Measurements from ENCODE around the gene MAP3K15.

The MAP3K15 gene

GRCh38 chrX:19392078-19392477 is 123.2 kb downstream of the MAP3K15 start:
- DNase-seq = no peak

- DNase-seq = no peak
Measured at GRCh38 chrX:19389227-19389845, 126.0 kb downstream of the MAP3K15 start.

- no peak for DNase-seq
Measured at GRCh38 chrX:19388741-19389140, 126.6 kb downstream of the MAP3K15 start.

DNA sequence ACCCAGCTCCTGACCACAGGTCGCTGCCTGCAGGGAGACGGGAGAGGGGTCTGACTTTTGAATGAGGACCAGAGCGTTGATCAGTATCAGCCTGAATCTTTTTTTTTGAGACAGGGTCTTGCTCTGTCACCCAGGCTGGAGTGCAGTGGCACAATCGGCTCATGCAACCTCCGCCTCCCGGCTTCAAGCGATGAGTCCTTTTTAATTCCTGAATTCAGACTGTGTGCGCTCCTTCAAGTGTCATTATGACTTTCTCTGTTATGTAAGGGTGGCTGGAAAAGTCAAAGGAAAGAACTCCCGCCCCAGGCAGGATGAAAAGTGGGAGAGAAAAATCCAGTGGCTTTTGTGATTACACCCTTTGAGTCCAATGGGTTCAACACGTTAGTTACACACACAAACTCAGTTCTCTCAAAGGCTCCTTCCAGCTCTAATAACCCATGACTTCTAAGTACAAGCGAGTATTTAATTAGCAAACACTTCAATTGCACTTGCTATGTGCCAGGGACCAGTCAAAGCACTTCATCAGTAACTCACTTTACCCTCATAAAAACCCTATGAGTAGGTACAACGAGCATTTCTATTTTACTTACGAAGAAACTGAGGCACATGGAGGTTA is 127.1 kb downstream of the MAP3K15 start:
- DNase-seq = no peak

DNA sequence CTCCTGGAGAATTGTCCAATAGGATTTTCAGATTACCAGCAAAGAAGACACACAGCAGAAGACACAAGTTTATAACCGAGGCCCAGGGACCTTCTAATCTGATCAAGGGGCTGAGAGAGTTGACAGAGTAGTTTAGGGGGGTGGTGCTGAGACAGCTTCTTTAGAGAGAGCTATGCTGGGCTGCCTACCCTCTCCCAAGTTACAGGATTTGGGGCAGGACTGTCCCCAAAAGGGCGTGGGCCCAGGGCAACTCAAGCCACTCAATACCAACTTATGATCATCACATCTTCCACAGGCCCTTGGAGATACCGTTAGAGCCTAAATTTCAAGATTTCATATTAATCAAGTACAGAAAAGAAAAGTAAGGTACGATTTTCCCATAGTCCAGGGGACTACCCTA is 128.6 kb downstream of the MAP3K15 start:
- DNase-seq = no peak

DNA sequence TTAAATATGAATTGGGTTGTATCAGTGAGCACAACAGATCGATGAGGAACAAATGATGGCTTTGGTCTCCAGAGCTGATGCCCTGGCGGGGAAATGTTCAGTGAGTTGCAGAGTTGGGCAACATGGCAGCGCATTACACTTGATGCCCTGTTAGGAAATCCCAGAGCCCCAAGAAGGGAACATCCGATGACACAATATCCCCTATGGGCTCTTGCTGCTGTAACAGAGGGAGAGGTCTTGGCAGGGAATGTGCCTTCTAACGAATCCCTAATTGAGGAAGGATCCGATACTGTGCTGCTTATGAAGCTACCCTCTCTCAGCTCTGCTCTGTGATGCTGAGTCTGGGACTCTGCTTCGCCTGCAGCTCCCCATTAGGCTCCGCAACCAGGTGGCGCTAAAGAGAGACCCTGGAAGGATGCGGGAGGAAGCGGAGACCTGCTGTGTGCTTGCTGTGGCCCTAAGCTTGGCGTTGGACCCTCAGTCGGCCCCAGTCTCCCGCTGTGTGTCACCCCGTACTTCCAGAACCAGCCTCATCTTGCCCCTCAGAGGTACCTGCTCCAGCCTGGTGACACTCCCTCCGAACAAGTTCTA is 132.7 kb downstream of the MAP3K15 start:
- peak; percentile 11 for DNase-seq

DNA sequence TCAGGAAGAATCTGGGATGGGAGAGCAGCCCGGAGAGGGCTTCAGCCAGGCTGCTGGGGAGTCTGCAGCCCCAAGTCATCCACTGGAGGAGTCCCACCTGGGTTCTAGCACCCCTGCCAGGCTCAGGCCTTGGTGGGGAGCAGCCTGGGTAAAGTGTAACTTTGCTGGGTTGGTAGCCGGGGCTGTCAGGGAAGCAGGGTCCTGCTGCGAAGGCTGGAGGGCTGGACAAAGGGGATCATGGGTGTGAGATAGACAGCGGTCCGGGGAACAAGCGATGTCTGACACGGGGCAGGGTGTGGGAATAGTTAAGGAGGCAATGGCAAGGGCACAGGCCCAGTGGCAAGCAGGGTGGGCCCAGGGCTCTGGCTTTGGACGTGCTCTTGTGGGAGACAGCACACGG is 134.0 kb downstream of the MAP3K15 start:
- no peak for DNase-seq

DNA sequence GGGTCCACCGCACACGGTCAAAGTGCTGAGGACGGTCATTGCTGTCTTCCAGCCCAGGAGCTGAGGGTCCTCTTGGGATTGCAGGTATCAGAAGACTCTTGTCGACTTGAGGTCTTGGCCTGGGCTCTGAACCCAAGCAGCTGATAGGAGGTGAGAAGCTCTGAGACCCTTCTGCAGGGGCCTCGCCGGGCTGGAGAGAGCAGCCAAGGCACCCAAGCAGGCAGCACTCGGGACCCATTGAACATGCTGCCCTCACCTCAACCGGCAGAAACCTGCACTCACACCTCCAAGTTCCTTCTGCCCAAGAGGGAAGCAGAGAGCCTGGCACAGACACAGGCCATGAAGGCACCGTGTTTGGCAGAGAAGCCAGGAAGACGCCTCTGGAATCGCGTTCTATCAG is 137.5 kb downstream of the MAP3K15 start:
- DNase-seq = no peak

GRCh38 chrX:19375546-19375945 is 139.8 kb downstream of the MAP3K15 start:
- no peak for DNase-seq

DNA sequence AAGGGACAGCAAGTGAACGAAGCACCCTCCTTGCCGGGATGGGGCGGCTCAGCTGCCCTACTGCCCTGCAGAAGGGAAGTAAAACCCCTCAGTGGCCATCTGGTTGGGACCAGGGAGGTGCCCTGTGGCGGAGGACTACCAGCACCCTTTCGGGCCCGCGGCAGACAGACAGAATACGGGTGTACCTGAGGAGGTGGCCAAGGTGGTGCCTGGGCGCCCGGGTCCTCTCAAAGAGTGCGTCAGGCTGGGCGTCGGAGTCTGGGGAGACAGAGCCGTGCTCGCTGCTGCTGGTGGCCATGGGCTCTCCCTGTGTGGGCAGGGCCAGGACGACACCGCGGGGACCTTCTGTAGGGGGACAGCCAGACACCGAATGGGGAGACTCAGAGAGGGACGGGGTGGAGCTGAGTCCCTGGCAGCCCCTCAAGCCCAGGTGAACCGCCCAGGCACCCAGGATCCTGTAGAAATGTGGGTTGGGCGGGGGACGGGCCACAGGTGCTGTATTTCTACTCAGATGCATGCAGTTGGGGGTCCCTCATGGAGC is 141.9 kb downstream of the MAP3K15 start:
- no peak for DNase-seq

DNA sequence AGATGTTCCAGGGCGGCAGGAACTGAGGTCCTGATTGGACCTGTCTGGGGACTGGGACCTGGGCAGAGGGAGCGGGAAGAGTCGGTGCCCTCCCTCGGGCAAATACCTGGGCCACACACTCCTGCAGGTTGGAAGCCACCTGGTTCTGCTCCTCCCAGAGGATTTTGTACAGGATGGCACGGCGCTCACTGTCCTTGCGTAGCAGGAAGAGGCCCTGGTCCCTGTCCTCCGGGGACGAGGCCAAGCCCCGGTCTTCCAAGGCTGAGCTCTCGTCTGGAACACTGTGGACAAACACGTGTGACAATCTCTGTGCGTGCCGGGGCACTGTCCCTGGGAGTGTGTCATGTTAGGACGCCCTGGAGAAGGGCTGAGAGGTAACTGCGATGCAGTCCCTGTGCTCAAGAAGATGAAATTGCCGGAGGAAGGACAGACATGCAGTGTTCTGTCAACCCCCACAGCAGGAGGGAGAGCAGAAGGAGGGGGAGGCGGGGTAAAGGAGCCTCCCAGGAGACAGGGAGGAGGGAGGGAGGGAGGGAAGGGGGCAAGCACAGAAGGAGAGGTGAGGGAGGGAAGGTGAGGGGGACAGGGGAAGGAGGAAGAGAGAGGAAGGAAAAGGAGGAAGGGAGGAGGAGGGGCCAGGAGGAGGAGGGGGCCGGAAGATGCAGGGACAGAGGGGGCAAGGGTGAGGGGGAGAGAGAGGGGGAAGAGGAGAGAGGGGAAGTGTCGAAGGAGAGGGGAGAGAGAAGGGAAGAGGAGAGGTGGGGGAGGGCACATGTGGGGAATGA is 142.6 kb downstream of the MAP3K15 start:
- DNase-seq = peak; percentile 11

DNA sequence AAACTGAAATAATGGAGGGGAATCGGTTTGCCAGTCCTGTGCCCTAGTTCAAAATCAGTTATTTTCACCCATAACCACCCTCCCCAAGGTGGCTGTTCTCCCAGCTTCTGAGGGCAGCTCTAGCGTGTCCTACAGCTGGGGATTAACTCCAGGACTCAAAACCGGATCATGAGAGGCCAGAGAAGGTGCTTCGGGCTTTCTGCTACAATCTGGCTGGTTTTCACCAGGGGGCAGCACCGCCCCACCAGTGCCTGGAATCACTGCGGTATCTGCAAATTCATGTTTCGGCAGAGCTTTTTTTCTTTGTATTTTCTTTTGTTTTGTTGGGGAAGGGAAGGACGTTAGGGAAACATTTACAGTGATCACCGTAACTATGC is 143.2 kb downstream of the MAP3K15 start:
- peak; percentile 62 for DNase-seq

GRCh38 chrX:19370061-19370460 is 145.2 kb downstream of the MAP3K15 start:
- DNase-seq = no peak

GRCh38 chrX:19368576-19368975 is 146.7 kb downstream of the MAP3K15 start:
- DNase-seq = no peak

DNA sequence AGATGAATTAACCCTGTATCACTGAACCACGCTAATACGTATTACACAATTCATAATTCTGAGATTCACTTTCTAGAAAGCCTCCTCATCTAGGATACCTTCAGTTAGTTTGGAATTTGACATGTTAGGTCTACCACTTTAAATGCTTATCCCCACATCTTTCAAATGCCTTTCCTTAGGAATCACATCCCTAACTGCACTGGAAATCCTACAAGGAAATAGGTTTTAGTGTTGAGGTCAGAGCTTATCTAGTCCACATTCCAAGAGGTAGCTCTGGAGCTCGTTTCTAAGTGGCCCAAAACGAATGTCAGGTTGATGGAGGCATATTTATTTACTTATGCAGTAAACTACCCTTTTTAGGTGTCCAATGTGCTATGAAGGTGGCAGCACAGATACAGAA is 153.6 kb downstream of the MAP3K15 start:
- no peak for DNase-seq

DNA sequence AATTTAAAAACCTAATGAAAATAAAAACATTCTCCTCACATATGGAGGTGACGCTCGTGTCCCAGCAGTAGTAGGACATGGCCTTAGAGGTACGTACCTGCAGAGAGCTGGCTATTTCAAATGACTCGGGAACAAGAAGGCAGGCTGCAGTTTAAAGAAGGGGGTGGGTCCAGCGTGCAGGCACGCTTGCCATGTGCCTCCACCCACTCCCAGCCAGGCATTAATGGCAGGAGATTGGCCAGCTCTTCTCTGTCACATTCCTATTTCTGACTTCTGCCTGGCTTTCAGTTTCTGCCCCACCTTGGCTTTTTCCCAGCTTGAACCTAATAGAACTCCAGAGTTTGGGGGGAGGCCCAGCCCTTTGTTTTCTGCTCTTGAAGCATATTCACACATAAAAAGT is 154.4 kb downstream of the MAP3K15 start:
- DNase-seq = no peak

DNA sequence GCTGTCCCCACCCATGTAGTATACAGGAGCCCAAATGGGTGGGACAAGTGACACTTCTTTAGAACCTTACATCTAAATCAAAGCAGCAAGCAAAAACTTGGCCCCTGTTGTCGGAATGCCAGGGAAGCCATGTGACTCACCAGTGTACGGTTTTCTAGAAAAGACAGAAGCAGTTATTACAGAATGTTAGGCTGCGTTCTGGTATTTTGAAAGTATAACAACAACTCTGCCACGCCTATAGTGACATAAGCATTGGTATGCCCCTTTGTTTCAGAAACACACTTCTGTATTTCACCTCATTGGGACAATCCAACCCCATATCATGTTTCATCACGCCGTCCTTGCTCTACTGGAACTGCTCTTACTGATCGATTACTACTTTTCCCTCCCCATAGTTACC is 156.8 kb downstream of the MAP3K15 start:
- DNase-seq = no peak

DNA sequence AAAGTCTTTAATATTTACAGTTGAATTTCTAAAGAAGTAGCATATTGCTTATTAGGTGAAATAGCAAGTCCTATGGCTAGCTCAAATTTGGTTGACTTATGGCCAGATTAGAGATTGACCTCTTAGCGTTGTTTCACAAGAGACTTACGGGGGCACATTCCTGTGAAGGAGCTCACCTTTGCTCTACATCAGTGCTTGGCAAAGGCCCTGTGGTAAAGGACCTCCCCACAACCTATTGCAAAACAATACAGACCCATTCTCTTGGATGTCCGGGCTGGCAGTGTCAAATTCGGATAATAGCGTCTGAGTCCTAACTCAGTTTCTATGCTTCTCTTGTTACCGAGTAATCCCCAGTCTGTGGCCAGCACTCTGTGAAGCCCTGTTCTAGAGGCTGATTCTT is 160.7 kb downstream of the MAP3K15 start:
- DNase-seq = no peak

- DNase-seq = no peak
Measured at GRCh38 chrX:19350941-19351384, 164.3 kb downstream of the MAP3K15 start.

GRCh38 chrX:19349264-19349663 is 166.0 kb downstream of the MAP3K15 start:
- DNase-seq = no peak

DNA sequence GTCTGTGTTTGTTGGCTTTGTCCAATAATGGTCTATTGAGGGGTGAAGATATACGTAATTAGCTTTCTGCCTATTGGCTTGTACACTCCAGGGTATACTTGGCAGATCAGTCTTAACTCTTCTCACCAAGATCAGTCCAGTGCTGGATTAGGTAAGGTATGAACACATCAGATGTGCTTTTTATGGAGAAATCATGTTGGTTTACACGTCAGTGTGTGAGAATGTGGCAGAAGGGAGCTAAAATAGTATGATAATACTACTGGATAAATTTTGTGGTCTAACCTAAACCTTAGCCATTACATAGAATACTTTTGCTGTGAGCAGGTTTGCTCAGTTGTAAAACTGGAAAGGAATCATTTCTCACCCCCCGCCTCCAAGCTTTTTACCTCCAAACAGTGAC is 167.4 kb downstream of the MAP3K15 start:
- DNase-seq = no peak

DNA sequence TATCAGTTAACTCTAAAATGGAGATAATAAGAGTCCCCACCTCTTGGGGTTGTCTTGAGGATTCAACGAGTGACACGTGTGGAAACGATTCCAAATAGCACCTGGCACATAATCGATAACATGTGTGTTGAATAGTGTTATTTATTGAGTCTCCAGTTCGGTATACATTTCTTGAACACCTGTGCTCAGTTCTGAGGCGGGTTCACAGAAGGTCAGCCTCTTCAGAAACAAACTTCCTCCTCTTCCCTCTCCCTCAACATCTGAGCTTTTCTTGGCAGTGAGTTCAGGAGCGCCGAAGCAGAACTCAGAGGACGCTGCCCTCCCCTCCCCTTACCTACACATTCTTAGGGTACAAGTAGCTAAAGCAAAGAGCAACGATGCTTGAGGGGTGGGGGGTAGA is 170.6 kb downstream of the MAP3K15 start:
- no peak for DNase-seq

DNA sequence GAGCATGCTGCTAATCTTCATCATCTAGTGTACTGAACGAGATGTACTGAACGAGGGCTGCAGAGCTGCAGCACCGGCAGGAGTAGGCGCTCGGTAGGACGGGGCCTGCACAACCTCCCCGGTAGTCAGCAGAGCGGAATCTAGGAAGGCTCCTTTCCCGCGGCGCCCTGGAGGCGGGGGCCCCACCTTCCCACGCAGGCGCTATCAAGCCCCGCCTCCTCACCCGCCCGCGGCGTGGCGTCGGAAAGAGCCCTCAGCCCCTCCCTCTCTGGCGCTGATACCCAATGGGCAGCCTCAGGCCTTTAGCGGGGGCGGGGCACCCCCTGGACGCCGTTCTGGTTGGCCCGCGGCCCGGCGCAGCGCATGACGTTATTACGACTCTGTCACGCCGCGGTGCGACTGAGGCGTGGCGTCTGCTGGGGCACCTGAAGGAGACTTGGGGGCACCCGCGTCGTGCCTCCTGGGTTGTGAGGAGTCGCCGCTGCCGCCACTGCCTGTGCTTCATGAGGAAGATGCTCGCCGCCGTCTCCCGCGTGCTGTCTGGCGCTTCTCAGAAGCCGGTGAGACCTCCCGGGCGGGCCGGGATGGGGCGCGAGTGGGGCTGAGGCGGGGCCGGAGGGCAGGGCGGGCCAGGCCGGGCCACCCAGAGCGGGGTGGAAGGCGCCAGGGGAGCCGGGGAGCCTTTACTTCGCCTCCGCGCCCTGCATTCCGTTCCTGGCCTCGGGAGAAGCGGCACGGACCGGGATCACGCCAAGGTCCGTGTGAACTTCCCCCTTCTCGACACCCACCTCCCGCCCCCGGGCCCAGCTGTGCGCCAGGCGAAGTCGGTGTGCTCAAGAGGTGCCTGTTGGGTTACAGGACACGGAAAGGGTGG is 171.5 kb downstream of the MAP3K15 start, which contains the start of gene PDHA1:
PDHA1 (plus strand) TSS at position 393 of the 874 bp plus-strand sequence; CDS start at position 504, 111 bp downstream.
- DNase-seq = peak; percentile 97

Measured in NCI-H2227 treated with DMSO at 0.1 percent for 48 hours (cell line).